Subcutaneous adipose tissue (tissue), 4 donors: ENCODE measurements around the gene WDR18. TPM values are rescaled to one million over a fixed set of nuclear protein-coding genes. Genes with fewer than 3 reads are reported as not detected.

Source experiments
- CTCF ChIP-seq: fragments of 450-650 bp; IDR thresholded peaks from one replicate; pipeline ENCODE4 v1.5.1; 2016; ENCODE audit warnings: low read depth, mild to moderate bottlenecking, control low read depth, antibody characterized with exemption, moderate library complexity
- total RNA-seq, 4 donors: library from RNA; depleted of rRNA; stranded (reverse); fragments of >200 nt; gene quantifications; one replicate each; pipeline ENCODE4 v1.1.0, GENCODE V29; 2016

WDR18 gene
- 10 to 100 TPM; 18.9 to 58.6 (median 30.7) TPM for total RNA-seq

DNA sequence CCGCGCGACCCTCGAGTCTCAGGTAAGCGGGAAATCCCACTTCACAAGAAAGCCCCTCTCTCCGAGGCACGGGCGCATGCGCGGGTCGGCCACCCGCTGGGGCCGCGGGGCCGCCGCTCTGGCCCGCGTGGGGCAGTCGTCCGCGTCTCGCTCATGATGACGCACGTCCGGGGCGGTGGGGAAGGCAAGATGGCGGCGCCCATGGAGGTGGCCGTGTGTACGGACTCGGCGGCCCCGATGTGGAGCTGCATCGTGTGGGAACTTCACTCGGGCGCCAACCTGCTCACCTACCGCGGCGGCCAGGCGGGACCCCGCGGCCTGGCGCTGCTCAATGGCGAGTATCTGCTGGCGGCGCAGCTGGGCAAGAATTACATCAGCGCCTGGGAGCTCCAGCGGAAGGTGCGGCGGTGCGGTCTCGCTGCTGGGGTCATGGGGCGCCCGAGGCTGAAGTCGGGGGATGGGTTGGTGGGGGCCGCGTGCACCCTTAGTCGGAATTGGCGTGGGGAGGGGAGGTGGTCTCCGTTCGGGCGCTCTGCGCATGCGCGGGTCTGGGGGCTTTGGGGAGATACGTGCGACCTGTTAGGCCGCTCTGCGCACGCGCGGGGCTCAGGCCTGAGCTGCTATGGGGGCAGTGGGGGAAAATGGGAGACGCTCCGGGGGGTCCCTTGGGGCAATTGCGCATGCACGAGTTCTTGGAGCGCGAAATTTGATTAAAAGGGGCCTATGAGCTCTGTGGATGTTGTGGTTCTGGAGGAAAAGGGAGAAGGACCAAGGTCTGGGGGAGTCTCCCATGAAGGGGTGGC, at the start of gene WDR18:
WDR18 (plus strand) TSS at position 181 of the 803 bp plus-strand sequence; CDS start at position 190, 9 bp downstream.
- no peak for TF ChIP-seq CTCF

- TF ChIP-seq CTCF: no peak
Measured at GRCh38 chr19:934865-935479, 49.2 kb upstream of the WDR18 start.

DNA sequence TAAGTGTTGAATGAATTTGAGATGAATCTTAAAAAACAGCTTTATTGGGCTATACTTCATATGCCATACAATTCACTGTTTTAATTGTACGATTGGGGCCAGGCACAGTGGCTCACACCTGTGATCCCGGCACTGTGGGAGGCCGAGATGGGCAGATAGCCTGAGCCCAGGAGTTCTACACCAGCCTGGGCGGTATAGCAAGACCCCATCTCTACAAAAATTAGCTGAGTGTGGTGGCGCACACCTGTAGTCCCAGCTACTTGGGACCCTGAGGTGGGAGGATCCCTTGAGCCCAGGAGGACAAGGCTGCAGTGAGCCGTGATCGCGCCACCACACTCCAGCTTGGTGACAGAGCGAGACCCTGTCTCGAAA, 48.0 kb upstream of the WDR18 start:
- TF ChIP-seq CTCF: no peak

DNA sequence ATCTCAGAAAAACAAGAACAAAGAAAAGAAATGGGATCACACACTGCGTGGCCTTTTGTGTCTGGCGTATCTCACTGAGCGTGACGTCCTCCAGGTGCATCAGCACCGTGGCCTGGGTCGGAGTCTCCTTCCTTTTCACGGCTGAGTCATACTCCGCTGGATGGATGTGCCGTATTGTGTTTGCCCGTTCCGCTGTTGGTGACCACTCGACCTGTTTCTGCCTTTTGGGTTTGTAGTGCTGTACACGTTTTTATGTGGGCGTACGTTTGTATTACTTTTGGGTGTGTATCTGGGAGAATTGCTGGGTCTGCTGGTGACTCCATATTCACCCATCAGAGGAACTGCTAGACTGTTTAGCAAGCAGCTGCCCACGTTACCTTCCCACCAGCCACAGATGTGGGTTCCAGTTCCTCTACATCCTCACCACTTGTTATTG, 46.9 kb upstream of the WDR18 start:
- no peak for TF ChIP-seq CTCF

DNA sequence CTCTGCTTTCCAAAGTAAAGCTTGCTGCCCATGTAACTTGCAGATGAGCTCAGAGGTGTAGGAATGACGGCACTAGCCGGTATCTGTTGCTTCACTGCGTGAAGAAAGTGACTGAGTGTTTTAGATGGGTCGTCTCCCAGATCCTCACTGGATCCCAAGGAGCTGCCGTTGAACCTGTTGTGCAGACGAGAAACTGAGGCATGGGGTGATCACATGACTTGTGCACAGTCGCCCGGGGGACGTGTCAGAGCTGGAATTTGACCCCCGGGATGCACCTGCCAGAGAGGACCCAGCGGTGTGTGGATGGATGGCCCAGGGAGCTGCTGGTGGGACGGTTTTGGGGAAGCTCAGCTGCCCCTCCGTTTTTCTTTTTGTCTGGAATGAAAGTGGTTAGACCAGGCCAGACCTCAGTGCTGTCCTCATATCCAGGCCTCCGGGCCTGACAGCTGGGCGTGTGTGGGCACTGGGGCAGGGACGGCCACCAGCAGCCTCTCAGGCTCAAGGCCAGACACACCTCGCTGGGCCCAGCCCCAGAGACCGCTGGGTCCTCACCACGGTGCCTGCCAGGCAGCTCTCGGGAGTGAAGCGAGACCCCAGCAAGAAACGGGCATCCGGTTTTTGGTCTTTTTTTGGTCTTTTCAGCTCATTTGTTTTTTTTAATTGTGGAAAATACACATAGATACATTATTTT, 45.8 kb upstream of the WDR18 start:
- TF ChIP-seq CTCF: no peak

- no peak for TF ChIP-seq CTCF
Measured at GRCh38 chr19:939439-939838, 44.7 kb upstream of the WDR18 start.

DNA sequence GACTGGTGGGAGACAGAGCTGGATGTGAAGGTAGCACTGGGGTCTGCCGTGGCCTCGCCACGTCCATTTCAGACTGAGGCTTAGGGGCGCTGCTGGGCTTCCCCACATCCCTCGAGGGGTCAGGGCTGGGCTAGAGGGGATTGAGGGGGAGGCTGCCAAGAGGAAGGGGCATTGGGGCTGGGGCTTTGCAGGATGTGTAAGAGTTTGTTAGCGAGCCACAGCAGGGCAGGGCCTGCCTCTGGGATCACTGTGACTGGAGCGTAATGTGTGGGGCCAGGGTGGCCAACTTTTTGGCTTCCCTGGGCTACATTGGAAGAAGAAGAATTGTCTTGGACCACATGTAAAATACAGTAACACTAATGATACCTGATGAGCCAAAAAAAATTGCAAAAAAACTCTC, 44.2 kb upstream of the WDR18 start:
- no peak for TF ChIP-seq CTCF
